ENCODE measurements around the gene DDX18. TPM values are rescaled to one million over a fixed set of nuclear protein-coding genes. Genes with fewer than 3 reads are reported as not detected.

Gene DDX18
- total RNA-seq, 1 experiment from 2014 or later, result 107 TPM

GRCh38 chr2:117879003-117879402 is 64.5 kb downstream of the DDX18 start:
- peaks cover 14% of the 10 kb centered on the region for H3K27me3 Mint-ChIP-seq (ENCODE audit: low read depth)
- DNase-seq (ENCODE audit: low spot score), result no peak
- no peak for TF ChIP-seq TCF7 (CRISPR knock-in tag; IDR thresholded peaks at IDR 0.05; ENCODE audit: low read depth)
- TF ChIP-seq ZNF512 (CRISPR knock-in tag; IDR thresholded peaks at IDR 0.05; ENCODE audit: borderline replicate concordance), result no peak
- no peak for TF ChIP-seq OVOL2 (CRISPR knock-in tag; IDR thresholded peaks at IDR 0.05; ENCODE audit: borderline replicate concordance)
- no peak for TF ChIP-seq ZNF281 (CRISPR knock-in tag; IDR thresholded peaks at IDR 0.05)
- ChIA-PET CTCF (no interaction called here), POLR2A (no interaction called here)
- H3K9me3 Mint-ChIP-seq, result peaks cover 28% of the 10 kb centered on the region
- H3K4me1 Mint-ChIP-seq, result no peaks in the 10 kb centered on the region
- H3K27ac Mint-ChIP-seq, result no peak overlapping the region
- H3K4me3 Mint-ChIP-seq, result no peak overlapping the region
- peaks cover 9% of the 10 kb centered on the region for H3K36me3 Mint-ChIP-seq
- no peak for ATAC-seq

Other genes with a start within 250 kb of the DDX18 start
- gene CCDC93, start 199.4 kb downstream of the DDX18 start, total RNA-seq (2021), result 14.0 to 16.9 TPM (median 16.4 TPM) in 3 replicates

Data from WTC11 (cell line).